ENCODE results near the gene TENT5C.
A peak's percentile ranks its signal among the peaks of the same experiment; 100 is the strongest.
"Not testable (repeated sequence)": the region's sequence is repeated elsewhere in the genome, so short reads cannot be mapped to it uniquely, and the experiment has no call there.

The TENT5C gene

GRCh38 chr1:117605774-117606648, at the start of gene TENT5C:
TSS of gene TENT5C (plus strand) at chr1:117606048. CDS start at chr1:117622869, 16,821 bp downstream.
- Mint-ChIP-seq H3K27me3 (ENCODE audit: low read depth) (peaks cover 72% of the 10 kb centered on the region), H3K27ac (peak within 1 kb of the TSS; percentile 5 to 93 (median 85)), H3K9me3 (no peaks in the 10 kb centered on the region), H3K4me3 (peak within 1 kb of the TSS; percentile 89 to 92 (median 92)), H3K4me1 (peaks cover 10% of the 10 kb centered on the region), H3K36me3 (ENCODE audit: low read depth) (no peaks in the 10 kb centered on the region)
- no peak for TF ChIP-seq CTCF (IDR thresholded peaks at IDR 0.05; ENCODE audit: unreplicated experiment in 3 of 3)

GRCh38 chr1:117556341-117556740, 49.5 kb upstream of the TENT5C start:
- Mint-ChIP-seq H3K4me3 (no peak overlapping the region), H3K36me3 (ENCODE audit: low read depth) (no peaks in the 10 kb centered on the region), H3K27me3 (ENCODE audit: low read depth) (peaks cover 4% of the 10 kb centered on the region), H3K4me1 (no peaks in the 10 kb centered on the region), H3K27ac (no peak overlapping the region), H3K9me3 (peaks cover 11% of the 10 kb centered on the region)
- TF ChIP-seq CTCF (IDR thresholded peaks at IDR 0.05; ENCODE audit: unreplicated experiment in 3 of 3), result no peak

GRCh38 chr1:117556976-117557375, 48.9 kb upstream of the TENT5C start:
- Mint-ChIP-seq H3K36me3 (ENCODE audit: low read depth) (no peaks in the 10 kb centered on the region), H3K4me1 (no peaks in the 10 kb centered on the region), H3K27ac (no peak overlapping the region), H3K27me3 (ENCODE audit: low read depth) (peaks cover 4% of the 10 kb centered on the region), H3K4me3 (no peak overlapping the region), H3K9me3 (peaks cover 11% of the 10 kb centered on the region)
- TF ChIP-seq CTCF (IDR thresholded peaks at IDR 0.05; ENCODE audit: unreplicated experiment in 3 of 3), result no peak

GRCh38 chr1:117558451-117558850, 47.4 kb upstream of the TENT5C start:
- H3K4me3 Mint-ChIP-seq; H3K4me1 Mint-ChIP-seq; H3K36me3 Mint-ChIP-seq (ENCODE audit: low read depth); H3K27me3 Mint-ChIP-seq (ENCODE audit: low read depth); H3K27ac Mint-ChIP-seq: not testable (repeated sequence)
- peaks cover 11% of the 10 kb centered on the region for H3K9me3 Mint-ChIP-seq

- Mint-ChIP-seq H3K36me3 (ENCODE audit: low read depth) (no peaks in the 10 kb centered on the region), H3K9me3 (peaks cover 11% of the 10 kb centered on the region), H3K27me3 (ENCODE audit: low read depth) (peaks cover 4% of the 10 kb centered on the region), H3K4me3 (no peak overlapping the region), H3K4me1 (no peaks in the 10 kb centered on the region), H3K27ac (no peak overlapping the region)
- no peak for TF ChIP-seq CTCF (IDR thresholded peaks at IDR 0.05; ENCODE audit: unreplicated experiment in 3 of 3)
Measured at GRCh38 chr1:117559139-117559538, 46.7 kb upstream of the TENT5C start.

GRCh38 chr1:117559985-117560384, 45.9 kb upstream of the TENT5C start:
- TF ChIP-seq CTCF (IDR thresholded peaks at IDR 0.05; ENCODE audit: unreplicated experiment in 3 of 3), result no peak
- no peaks in the 10 kb centered on the region for H3K36me3 Mint-ChIP-seq (ENCODE audit: low read depth)
- H3K27me3 Mint-ChIP-seq (ENCODE audit: low read depth), result peaks cover 4% of the 10 kb centered on the region
- no peaks in the 10 kb centered on the region for H3K4me1 Mint-ChIP-seq
- no peak overlapping the region for H3K4me3 Mint-ChIP-seq
- peaks cover 9% of the 10 kb centered on the region for H3K9me3 Mint-ChIP-seq
- no peak overlapping the region for H3K27ac Mint-ChIP-seq
